HCT116 (cell line): ENCODE measurements around the gene SAMD4A.

Experiments used
- CEBPB ChIP-seq: IDR thresholded peaks from 2 replicates; pipeline ENCODE4 v1.6.1; 2012; ENCODE audit warnings: low read depth
- EZH2 ChIP-seq: fragments of 200-600 bp; sonication (generic); IDR thresholded peaks from 2 replicates; pipeline ENCODE4 v1.6.1; 2017; ENCODE audit warnings: antibody characterized with exemption, mixed run types
- POLR2AphosphoS5 ChIP-seq: IDR thresholded peaks from 2 replicates; pipeline ENCODE4 v1.6.1; 2011; ENCODE audit warnings: mild to moderate bottlenecking, low read depth, low read length, moderate library complexity
- SIN3A ChIP-seq: IDR thresholded peaks from 2 replicates; pipeline ENCODE4 v1.6.1; 2012; ENCODE audit warnings: low read depth
- TCF7L2 ChIP-seq: IDR thresholded peaks from 2 replicates; pipeline ENCODE4 v1.7.0; 2011; ENCODE audit warnings: borderline replicate concordance, inconsistent platforms; ENCODE audit not compliant: insufficient read depth, insufficient read length; ENCODE audit errors: extremely low read depth
- YY1 ChIP-seq: IDR thresholded peaks from 2 replicates; pipeline ENCODE4 v1.6.1; 2011; ENCODE audit warnings: low read length, low read depth, moderate library complexity, mild to moderate bottlenecking; ENCODE audit not compliant: insufficient replicate concordance; ENCODE audit errors: extremely low read depth
- TF ChIP-seq, protein P1 (sequence below), 3 experiments: fragments of 200-600 bp in 1 of 3; sonication (generic) in 1 of 3; IDR thresholded peaks in 2 of 3; conservative IDR thresholded peaks in 1 of 3; 2 replicates each; pipeline ENCODE4 v1.5.1; 2012 to 2017; ENCODE audit warnings: low read depth in 2 of 3, low read length in 2 of 3, antibody characterized with exemption in 1 of 3, borderline replicate concordance in 1 of 3, control low read depth in 1 of 3, mild to moderate bottlenecking in 1 of 3, mixed read lengths in 1 of 3, mixed run types in 1 of 3, moderate library complexity in 1 of 3; ENCODE audit not compliant: insufficient read depth in 1 of 3
- TF ChIP-seq, protein P2 (sequence below): IDR thresholded peaks from 2 replicates; pipeline ENCODE4 v1.6.1; 2011; ENCODE audit warnings: mild to moderate bottlenecking, low read length, moderate library complexity; ENCODE audit not compliant: insufficient replicate concordance; ENCODE audit errors: extremely low read depth

DNA sequence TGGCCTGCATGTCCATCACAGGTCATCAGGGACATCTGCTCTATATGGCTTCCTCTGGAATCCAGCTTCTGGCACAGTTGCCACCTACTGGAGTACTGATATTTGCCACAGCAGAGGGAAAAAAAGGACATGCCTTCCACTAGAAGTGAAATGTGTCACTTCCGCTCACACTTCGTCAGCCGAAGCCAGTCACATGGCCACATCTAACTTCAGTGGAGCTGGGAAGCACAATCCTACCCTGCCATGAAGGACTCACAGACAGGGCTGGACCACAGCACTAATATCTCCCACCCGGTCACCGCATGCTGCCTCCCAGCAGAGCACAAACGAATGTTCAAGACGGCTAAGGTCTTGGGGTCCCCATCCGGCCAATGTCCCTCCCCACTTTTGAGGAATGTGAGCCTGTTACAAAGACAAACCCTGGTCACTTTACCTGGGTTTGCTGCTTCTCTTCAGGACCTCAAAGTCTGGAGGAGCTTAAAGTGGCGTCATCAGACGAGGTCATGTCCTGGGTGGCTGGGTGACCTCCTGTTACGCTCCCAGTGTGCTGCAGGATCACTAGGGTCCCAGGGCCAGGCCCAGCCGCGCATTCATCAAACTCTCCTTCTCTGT lies 237.1 kb downstream of the SAMD4A start:
- TF ChIP-seq, protein P1, sequence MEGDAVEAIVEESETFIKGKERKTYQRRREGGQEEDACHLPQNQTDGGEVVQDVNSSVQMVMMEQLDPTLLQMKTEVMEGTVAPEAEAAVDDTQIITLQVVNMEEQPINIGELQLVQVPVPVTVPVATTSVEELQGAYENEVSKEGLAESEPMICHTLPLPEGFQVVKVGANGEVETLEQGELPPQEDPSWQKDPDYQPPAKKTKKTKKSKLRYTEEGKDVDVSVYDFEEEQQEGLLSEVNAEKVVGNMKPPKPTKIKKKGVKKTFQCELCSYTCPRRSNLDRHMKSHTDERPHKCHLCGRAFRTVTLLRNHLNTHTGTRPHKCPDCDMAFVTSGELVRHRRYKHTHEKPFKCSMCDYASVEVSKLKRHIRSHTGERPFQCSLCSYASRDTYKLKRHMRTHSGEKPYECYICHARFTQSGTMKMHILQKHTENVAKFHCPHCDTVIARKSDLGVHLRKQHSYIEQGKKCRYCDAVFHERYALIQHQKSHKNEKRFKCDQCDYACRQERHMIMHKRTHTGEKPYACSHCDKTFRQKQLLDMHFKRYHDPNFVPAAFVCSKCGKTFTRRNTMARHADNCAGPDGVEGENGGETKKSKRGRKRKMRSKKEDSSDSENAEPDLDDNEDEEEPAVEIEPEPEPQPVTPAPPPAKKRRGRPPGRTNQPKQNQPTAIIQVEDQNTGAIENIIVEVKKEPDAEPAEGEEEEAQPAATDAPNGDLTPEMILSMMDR (IDR thresholded peaks at IDR 0.05 in 2 of 3, conservative IDR thresholded peaks at IDR 0.05 in 1 of 3; ENCODE audit: borderline replicate concordance in 1 of 3, insufficient read depth in 1 of 3, low read depth in 2 of 3, low read length in 2 of 3), result no peak
- no peak for TF ChIP-seq SIN3A
- TF ChIP-seq, protein P2, sequence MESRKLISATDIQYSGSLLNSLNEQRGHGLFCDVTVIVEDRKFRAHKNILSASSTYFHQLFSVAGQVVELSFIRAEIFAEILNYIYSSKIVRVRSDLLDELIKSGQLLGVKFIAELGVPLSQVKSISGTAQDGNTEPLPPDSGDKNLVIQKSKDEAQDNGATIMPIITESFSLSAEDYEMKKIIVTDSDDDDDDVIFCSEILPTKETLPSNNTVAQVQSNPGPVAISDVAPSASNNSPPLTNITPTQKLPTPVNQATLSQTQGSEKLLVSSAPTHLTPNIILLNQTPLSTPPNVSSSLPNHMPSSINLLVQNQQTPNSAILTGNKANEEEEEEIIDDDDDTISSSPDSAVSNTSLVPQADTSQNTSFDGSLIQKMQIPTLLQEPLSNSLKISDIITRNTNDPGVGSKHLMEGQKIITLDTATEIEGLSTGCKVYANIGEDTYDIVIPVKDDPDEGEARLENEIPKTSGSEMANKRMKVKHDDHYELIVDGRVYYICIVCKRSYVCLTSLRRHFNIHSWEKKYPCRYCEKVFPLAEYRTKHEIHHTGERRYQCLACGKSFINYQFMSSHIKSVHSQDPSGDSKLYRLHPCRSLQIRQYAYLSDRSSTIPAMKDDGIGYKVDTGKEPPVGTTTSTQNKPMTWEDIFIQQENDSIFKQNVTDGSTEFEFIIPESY, result no peak
- no peak for TF ChIP-seq TCF7L2
- TF ChIP-seq POLR2AphosphoS5, result no peak
- no peak for TF ChIP-seq CEBPB
- no peak for TF ChIP-seq EZH2
- no peak for TF ChIP-seq YY1
